WTC11 (cell line): ENCODE data around the gene CLASP1. TPM values are rescaled to one million over a fixed set of nuclear protein-coding genes. Genes with fewer than 3 reads are reported as not detected.

Experiments
- ATAC-seq: fragments of 200-7000 bp; cut with Tn5 transposase; 2 replicates; pipeline ENCODE4 v1.10.0; 2021; ENCODE audit warnings: mild to moderate bottlenecking, moderate library complexity
- CTCF ChIA-PET: fragments of 300-600 bp; sonication (Branson Sonifier 250); formaldehyde crosslinking; loops from one replicate; lab custom pipeline; 2021; ENCODE audit warnings: antibody characterized with exemption; lab: Charles Lee
- POLR2A ChIA-PET: fragments of 350-600 bp; sonication (Branson Sonifier 250); formaldehyde crosslinking; loops from one replicate; lab custom pipeline; 2021; ENCODE audit warnings: antibody characterized with exemption; lab: Charles Lee
- DNase-seq: peaks from one replicate; pipeline ENCODE4 v3.0.0; 2021; ENCODE audit warnings: low spot score
- H3K27ac Mint-ChIP-seq: 2 replicates; pipeline ENCODE4 v1.8.0; 2021; ENCODE audit warnings: mixed read lengths
- H3K27me3 Mint-ChIP-seq: 2 replicates; pipeline ENCODE4 v1.8.0; 2021; ENCODE audit warnings: low read depth, mild to moderate bottlenecking, moderate library complexity, mixed read lengths
- H3K36me3 Mint-ChIP-seq: 2 replicates; pipeline ENCODE4 v1.8.0; 2021; ENCODE audit warnings: mixed read lengths
- H3K4me1 Mint-ChIP-seq: 2 replicates; pipeline ENCODE4 v1.8.0; 2022; ENCODE audit warnings: mixed read lengths
- H3K4me3 Mint-ChIP-seq: 2 replicates; pipeline ENCODE4 v1.8.0; 2021; ENCODE audit warnings: mild to moderate bottlenecking, moderate library complexity, mixed read lengths
- H3K9me3 Mint-ChIP-seq: 2 replicates; pipeline ENCODE4 v1.8.0; 2021; ENCODE audit warnings: mixed read lengths
- AR ChIP-seq: fragments of 250-450 bp; sonication (Bioruptor Pico); IDR thresholded peaks from 2 replicates; pipeline ENCODE4 v1.9.0; 2021; ENCODE audit warnings: mild to moderate bottlenecking
- ARID4B ChIP-seq: sonication (generic); formaldehyde crosslinking; IDR thresholded peaks from 2 replicates; pipeline ENCODE4 v1.8.0; 2023; ENCODE audit warnings: missing genetic modification reagents, mild to moderate bottlenecking, borderline replicate concordance
- ATF2 ChIP-seq: sonication (generic); formaldehyde crosslinking; IDR thresholded peaks from 2 replicates; pipeline ENCODE4 v1.8.1; 2022; ENCODE audit warnings: low read depth, missing genetic modification reagents, borderline replicate concordance
- EMX1 ChIP-seq: fragments of 250-450 bp; sonication (Bioruptor Pico); IDR thresholded peaks from 2 replicates; pipeline ENCODE4 v1.8.0; 2021; ENCODE audit warnings: mild to moderate bottlenecking
- FOXK1 ChIP-seq: sonication (generic); formaldehyde crosslinking; IDR thresholded peaks from 2 replicates; pipeline ENCODE4 v1.8.0; 2022; ENCODE audit warnings: mild to moderate bottlenecking, moderate library complexity, missing genetic modification reagents
- FOXP1 ChIP-seq: sonication (generic); formaldehyde crosslinking; IDR thresholded peaks from 2 replicates; pipeline ENCODE4 v1.8.0; 2022; ENCODE audit warnings: missing genetic modification reagents, mild to moderate bottlenecking, moderate library complexity, borderline replicate concordance
- GRHL2 ChIP-seq: fragments of 250-450 bp; sonication (Bioruptor Pico); IDR thresholded peaks from 2 replicates; pipeline ENCODE4 v1.8.0; 2022; ENCODE audit warnings: mild to moderate bottlenecking, moderate library complexity; ENCODE audit not compliant: insufficient replicate concordance, severe bottlenecking
- HMGXB4 ChIP-seq: sonication (generic); formaldehyde crosslinking; IDR thresholded peaks from 2 replicates; pipeline ENCODE4 v1.8.1; 2023; ENCODE audit warnings: mild to moderate bottlenecking, moderate library complexity, missing genetic modification reagents
- IRF1 ChIP-seq: sonication (generic); formaldehyde crosslinking; IDR thresholded peaks from 2 replicates; pipeline ENCODE4 v1.8.0; 2023; ENCODE audit warnings: missing genetic modification reagents
- JUN ChIP-seq: sonication (generic); formaldehyde crosslinking; IDR thresholded peaks from 2 replicates; pipeline ENCODE4 v1.8.0; 2023; ENCODE audit warnings: mild to moderate bottlenecking, missing genetic modification reagents
- MXD4 ChIP-seq: fragments of 250-450 bp; sonication (Bioruptor Pico); IDR thresholded peaks from 2 replicates; pipeline ENCODE4 v1.8.0; 2021; ENCODE audit warnings: mild to moderate bottlenecking, moderate library complexity, borderline replicate concordance
- MYBL2 ChIP-seq: sonication (generic); formaldehyde crosslinking; IDR thresholded peaks from 2 replicates; pipeline ENCODE4 v1.8.1; 2023; ENCODE audit warnings: mild to moderate bottlenecking, moderate library complexity, missing genetic modification reagents
- TEAD1 ChIP-seq: sonication (generic); formaldehyde crosslinking; IDR thresholded peaks from 2 replicates; pipeline ENCODE4 v1.8.0; 2022; ENCODE audit warnings: mild to moderate bottlenecking, missing genetic modification reagents
- TP53 ChIP-seq: sonication (generic); formaldehyde crosslinking; IDR thresholded peaks from 2 replicates; pipeline ENCODE4 v1.8.1; 2023; ENCODE audit warnings: mild to moderate bottlenecking, missing genetic modification reagents
- ZBTB21 ChIP-seq: sonication (generic); formaldehyde crosslinking; IDR thresholded peaks from 2 replicates; pipeline ENCODE4 v1.8.1; 2023; ENCODE audit warnings: mild to moderate bottlenecking, missing genetic modification reagents, borderline replicate concordance
- ZNF396 ChIP-seq: fragments of 250-450 bp; sonication (Bioruptor Pico); IDR thresholded peaks from 2 replicates; pipeline ENCODE4 v1.8.0; 2021; ENCODE audit warnings: mild to moderate bottlenecking, moderate library complexity, borderline replicate concordance
- ZNF512 ChIP-seq: sonication (generic); formaldehyde crosslinking; IDR thresholded peaks from 2 replicates; pipeline ENCODE4 v1.8.1; 2022; ENCODE audit warnings: missing genetic modification reagents, borderline replicate concordance
- ZNF671 ChIP-seq: fragments of 250-450 bp; sonication (Bioruptor Pico); IDR thresholded peaks from 2 replicates; pipeline ENCODE4 v1.8.0; 2021; ENCODE audit warnings: mild to moderate bottlenecking
- ZSCAN18 ChIP-seq: fragments of 250-450 bp; sonication (Bioruptor Pico); IDR thresholded peaks from 2 replicates; pipeline ENCODE4 v2.1.2; 2022; ENCODE audit warnings: mild to moderate bottlenecking, moderate library complexity
- total RNA-seq: library from RNA; stranded (reverse); gene quantifications from 3 replicates; pipeline ENCODE4 v1.2.3, GENCODE V29; 2021

Gene CLASP1
- total RNA-seq, 1 experiment from 2014 or later, result 50.0 TPM

GRCh38 chr2:121324601-121325000 lies 324.7 kb downstream of the CLASP1 start:
- CTCF ChIA-PET, result interaction anchor here (1.2 kb wide), 1 partner anchor 196 kb away, joined by 4 read pairs; no protein-coding TSS in a partner anchor
- Mint-ChIP-seq H3K36me3 (no peaks in the 10 kb centered on the region), H3K27ac (no peak overlapping the region), H3K27me3 (no peaks in the 10 kb centered on the region; the same call in 1 of the 2 replicates), H3K9me3 (no peaks in the 10 kb centered on the region), H3K4me3 (no peak overlapping the region)
- TF ChIP-seq IRF1 (CRISPR knock-in tag), result no peak
- TF ChIP-seq ARID4B (CRISPR knock-in tag), result no peak
- TF ChIP-seq, all 79 proteins: peak for 0
- no peaks in the 10 kb centered on the region for H3K4me1 Mint-ChIP-seq
- ATAC-seq (no peak), DNase-seq (no peak)
- POLR2A ChIA-PET, result no interaction called here

GRCh38 chr2:121321476-121321875 lies 327.8 kb downstream of the CLASP1 start:
- no peaks in the 10 kb centered on the region for H3K27me3 Mint-ChIP-seq
- no peak overlapping the region for H3K27ac Mint-ChIP-seq
- no peaks in the 10 kb centered on the region for H3K36me3 Mint-ChIP-seq
- no peaks in the 10 kb centered on the region for H3K4me1 Mint-ChIP-seq
- no peaks in the 10 kb centered on the region for H3K9me3 Mint-ChIP-seq
- H3K4me3 Mint-ChIP-seq, result no peak overlapping the region
- DNase-seq (no peak), ATAC-seq (no peak)
- CTCF ChIA-PET, result interaction anchor here (1.3 to 6.2 kb wide), 2 partner anchors 17 to 192 kb away, joined by 6 to 38 read pairs; no protein-coding TSS in a partner anchor
- POLR2A ChIA-PET, result no interaction called here
- no peak for TF ChIP-seq MYBL2 (CRISPR knock-in tag)
- no peak for TF ChIP-seq AR (CRISPR knock-in tag)
- TF ChIP-seq EMX1 (CRISPR knock-in tag), result no peak
- TF ChIP-seq JUN (CRISPR knock-in tag), result no peak
- TF ChIP-seq GRHL2 (CRISPR knock-in tag), result no peak
- TF ChIP-seq FOXK1 (CRISPR knock-in tag), result no peak
- no peak for TF ChIP-seq TP53 (CRISPR knock-in tag)
- TF ChIP-seq MXD4 (CRISPR knock-in tag), result no peak
- TF ChIP-seq TEAD1 (CRISPR knock-in tag), result no peak
- TF ChIP-seq ZNF396 (CRISPR knock-in tag), result no peak
- TF ChIP-seq HMGXB4 (CRISPR knock-in tag), result no peak
- no peak for TF ChIP-seq ZSCAN18 (CRISPR knock-in tag)
- TF ChIP-seq ZNF512, result no peak
- no peak for TF ChIP-seq ZNF671 (CRISPR knock-in tag)
- no peak for TF ChIP-seq ZBTB21 (CRISPR knock-in tag)
- TF ChIP-seq ATF2 (CRISPR knock-in tag), result no peak
- no peak for TF ChIP-seq FOXP1 (CRISPR knock-in tag)
